Esophagus squamous epithelium (tissue), 5 donors: ENCODE data around the gene LPP. TPM values are rescaled to one million over a fixed set of nuclear protein-coding genes. Genes with fewer than 3 reads are reported as not detected.

Source experiments
- DNase-seq: peaks from one replicate; lab custom pipeline; 2025; lab: John Stamatoyannopoulos, UW
- H3K27ac ChIP-seq, 4 donors: fragments of 200-600 bp; sonication (generic); one replicate each; pipeline ENCODE4 v1.5.1; 2016 to 2019; ENCODE audit warnings: mild to moderate bottlenecking in 1 of 4
- H3K27me3 ChIP-seq, 4 donors: fragments of 200-600 bp; sonication (generic); 1 replicate in 3 of 4; 2 replicates in 1 of 4; pipeline versions ENCODE4 v1.5.1 to v1.6.0; 2017 to 2021; ENCODE audit warnings: antibody characterized with exemption in 1 of 4
- H3K36me3 ChIP-seq, 3 donors: fragments of 200-600 bp; sonication (generic); one replicate each; pipeline ENCODE4 v1.5.1; 2016 to 2019
- H3K4me1 ChIP-seq, 3 donors: fragments of 200-600 bp; sonication (generic); one replicate each; pipeline ENCODE4 v1.5.1; 2017 to 2019
- H3K4me3 ChIP-seq, 4 donors: fragments of 200-600 bp; sonication (generic); 1 replicate in 3 of 4; 2 replicates in 1 of 4; pipeline ENCODE4 v1.5.1; 2016 to 2019; ENCODE audit warnings: mild to moderate bottlenecking in 2 of 4, moderate library complexity in 1 of 4
- H3K9me3 ChIP-seq, 3 donors: fragments of 200-600 bp; sonication (generic); one replicate each; pipeline ENCODE4 v1.5.1; 2016 to 2019
- POLR2A ChIP-seq, 4 donors: fragments of 450-650 bp; IDR thresholded peaks; one replicate each; pipeline ENCODE4 v1.6.1; 2017; ENCODE audit warnings: antibody characterized with exemption in 4 of 4, mild to moderate bottlenecking in 4 of 4, moderate library complexity in 3 of 4
- WGBS, 2 donors: methylation state at CpG; one replicate each; pipeline ENCODE4 v1.1.5; 2018; 5-methylcytosine and 5-hydroxymethylcytosine counted together
- intact Hi-C: fragments of 100-400 bp; cut with DNase I; formaldehyde crosslinking; loops from one replicate; pipeline ENCODE4 v1.15.0; 2022
- total RNA-seq, 4 donors: library from RNA; depleted of rRNA; stranded (reverse); fragments of >200 nt; gene quantifications; one replicate each; pipeline ENCODE4 v1.1.0, GENCODE V29; 2016
- TF ChIP-seq, protein P1 (sequence below), 6 experiments: fragments of 450-650 bp in 4 of 6; fragments of 200-600 bp in 2 of 6; sonication (generic) in 2 of 6; IDR thresholded peaks; one replicate each; pipeline ENCODE4 v1.5.1; 2016 to 2019; ENCODE audit warnings: antibody characterized with exemption in 6 of 6, mild to moderate bottlenecking in 4 of 6, moderate library complexity in 4 of 6
- donor health status: DM: yes; HTN: yes; CAD: no.

Gene LPP
- total RNA-seq, 4 donors from 2014 or later = 41.4 to 369 (median 97.3) TPM

DNA sequence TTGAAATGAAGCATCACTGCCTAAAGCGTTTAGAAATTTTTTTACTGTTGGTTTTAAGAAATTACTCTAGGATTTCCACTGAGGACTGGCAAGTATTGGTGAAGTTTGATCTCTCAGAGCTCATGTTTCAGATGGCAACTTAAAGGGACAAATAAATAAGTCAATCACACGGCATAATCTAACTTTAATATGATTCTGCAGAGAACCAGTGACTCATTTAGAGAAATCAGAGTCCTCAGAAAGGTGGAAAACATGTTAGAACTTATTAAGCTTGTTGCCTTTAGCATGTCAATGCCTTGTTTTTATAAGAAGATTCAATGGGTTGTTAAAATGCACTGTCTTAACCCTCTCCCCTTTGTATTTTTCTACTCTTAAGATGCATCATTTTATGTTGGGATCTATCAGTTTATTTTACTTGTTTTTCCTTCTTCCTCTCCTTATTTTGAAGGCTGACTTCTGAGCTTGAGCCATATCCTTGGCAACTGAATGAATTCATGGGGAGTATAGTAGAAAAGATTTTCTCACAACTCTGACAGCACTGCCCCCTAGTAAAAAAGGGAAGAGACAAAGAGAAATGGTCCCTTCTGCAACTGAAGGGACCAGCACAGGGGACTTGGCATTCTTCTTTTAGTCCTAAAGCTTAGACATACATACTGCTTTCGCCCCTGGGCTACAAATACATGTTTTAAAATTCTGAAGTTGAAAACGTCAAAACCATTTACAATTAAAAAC is 431.2 kb downstream of the LPP start:
- Histone ChIP-seq H3K4me3 (peak overlapping the region in 1 of 4 donors; percentile 16), H3K36me3 (no peaks in the 10 kb centered on the region), H3K27me3 (no peaks in the 10 kb centered on the region), H3K27ac (peak overlapping the region in 3 of 4 donors; percentile 20 to 68 (median 56)), H3K4me1 (peaks cover 10 to 43% (median 26%) of the 10 kb centered on the region in 3 donors), H3K9me3 (no peaks in the 10 kb centered on the region)
- 27 to 31% methylated on average over 4 of the region's 4 CpGs for WGBS, 2 donors
- DNase-seq = no peak
- TF ChIP-seq, protein P1, sequence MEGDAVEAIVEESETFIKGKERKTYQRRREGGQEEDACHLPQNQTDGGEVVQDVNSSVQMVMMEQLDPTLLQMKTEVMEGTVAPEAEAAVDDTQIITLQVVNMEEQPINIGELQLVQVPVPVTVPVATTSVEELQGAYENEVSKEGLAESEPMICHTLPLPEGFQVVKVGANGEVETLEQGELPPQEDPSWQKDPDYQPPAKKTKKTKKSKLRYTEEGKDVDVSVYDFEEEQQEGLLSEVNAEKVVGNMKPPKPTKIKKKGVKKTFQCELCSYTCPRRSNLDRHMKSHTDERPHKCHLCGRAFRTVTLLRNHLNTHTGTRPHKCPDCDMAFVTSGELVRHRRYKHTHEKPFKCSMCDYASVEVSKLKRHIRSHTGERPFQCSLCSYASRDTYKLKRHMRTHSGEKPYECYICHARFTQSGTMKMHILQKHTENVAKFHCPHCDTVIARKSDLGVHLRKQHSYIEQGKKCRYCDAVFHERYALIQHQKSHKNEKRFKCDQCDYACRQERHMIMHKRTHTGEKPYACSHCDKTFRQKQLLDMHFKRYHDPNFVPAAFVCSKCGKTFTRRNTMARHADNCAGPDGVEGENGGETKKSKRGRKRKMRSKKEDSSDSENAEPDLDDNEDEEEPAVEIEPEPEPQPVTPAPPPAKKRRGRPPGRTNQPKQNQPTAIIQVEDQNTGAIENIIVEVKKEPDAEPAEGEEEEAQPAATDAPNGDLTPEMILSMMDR (IDR thresholded peaks at IDR 0.05) = no peak
- TF ChIP-seq POLR2A (IDR thresholded peaks at IDR 0.05) = no peak
- intact Hi-C loops = no loop called here

DNA sequence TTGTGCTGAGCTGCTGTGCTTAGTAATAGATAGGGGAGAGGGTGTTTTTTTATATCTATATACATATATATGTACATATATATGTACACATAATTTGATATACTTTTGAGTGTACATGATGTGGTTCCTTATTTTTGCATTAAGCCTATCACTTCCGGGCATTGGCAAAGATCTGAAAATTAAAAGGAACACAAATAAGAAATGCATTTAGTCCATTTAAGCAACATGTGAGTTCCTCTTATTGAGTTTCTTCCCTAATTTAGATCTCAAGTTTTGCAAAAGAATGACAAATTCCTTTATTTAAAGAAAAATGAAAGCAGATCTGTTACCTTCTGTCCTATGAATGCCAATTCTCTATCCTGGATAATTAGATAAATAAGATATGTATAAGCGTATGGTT is 435.1 kb downstream of the LPP start:
- H3K4me3 ChIP-seq = no peak overlapping the region
- no peak for TF ChIP-seq POLR2A (IDR thresholded peaks at IDR 0.05)
- TF ChIP-seq, protein P1 (IDR thresholded peaks at IDR 0.05) = no peak

DNA sequence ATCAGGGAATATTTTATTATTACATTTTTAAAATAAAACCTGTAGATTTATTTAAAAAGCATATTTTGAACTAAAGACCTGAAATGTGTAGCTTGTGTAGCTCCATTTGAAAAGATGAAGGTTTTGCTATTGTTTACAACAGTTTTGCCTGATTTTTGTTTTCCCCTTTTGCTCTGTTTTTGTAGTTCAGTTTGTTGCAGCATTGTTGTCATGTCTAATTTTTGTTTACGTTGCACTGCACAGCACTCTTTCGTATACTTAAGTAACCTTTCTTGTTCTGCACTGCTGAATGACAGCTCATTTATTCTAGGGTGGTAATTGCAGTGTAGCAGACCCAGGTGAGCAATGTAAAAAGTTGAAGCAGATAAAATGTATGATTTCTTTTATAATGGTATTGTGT is 435.8 kb downstream of the LPP start:
- Histone ChIP-seq H3K4me1 (peaks cover 6 to 34% (median 16%) of the 10 kb centered on the region in 3 donors), H3K4me3 (no peak overlapping the region), H3K36me3 (no peaks in the 10 kb centered on the region), H3K9me3 (no peaks in the 10 kb centered on the region), H3K27me3 (no peaks in the 10 kb centered on the region), H3K27ac (no peak overlapping the region)
- DNase-seq = no peak
- intact Hi-C loops = no loop called here
- WGBS, 2 donors = 55 to 97% methylated on average over 2 of the region's 2 CpGs
- TF ChIP-seq, protein P1 (IDR thresholded peaks at IDR 0.05) = no peak
- no peak for TF ChIP-seq POLR2A (IDR thresholded peaks at IDR 0.05)

More for the DNA sequence above, 435.1 kb downstream of the LPP start:
- no peaks in the 10 kb centered on the region for H3K9me3 ChIP-seq
- peaks cover 7 to 34% (median 20%) of the 10 kb centered on the region in 3 donors for H3K4me1 ChIP-seq
- no peaks in the 10 kb centered on the region for H3K36me3 ChIP-seq
- no peak overlapping the region for H3K27ac ChIP-seq
- DNase-seq = no peak
- intact Hi-C loops = no loop called here
- H3K27me3 ChIP-seq = no peaks in the 10 kb centered on the region
- WGBS, 2 donors = 55 to 78% methylated on average over 2 of the region's 2 CpGs

DNA sequence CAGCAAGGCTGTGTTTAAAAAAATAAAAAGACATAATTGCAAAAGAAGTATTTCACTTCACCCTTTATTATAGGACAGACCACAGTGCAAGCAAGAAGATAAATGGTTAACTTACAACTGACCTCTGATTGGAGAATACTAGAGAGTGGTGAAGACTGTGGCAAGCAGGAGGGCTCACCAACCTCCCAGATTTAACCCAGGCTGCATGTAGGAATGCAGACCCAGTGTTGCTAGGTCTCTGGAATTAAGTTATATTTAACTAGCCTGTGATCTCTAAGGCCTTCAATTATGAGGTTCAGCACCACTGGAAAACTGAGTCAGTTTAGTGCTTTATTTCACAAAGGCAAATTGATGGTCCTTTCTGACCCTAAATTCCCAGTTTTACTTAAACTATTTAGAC is 436.6 kb downstream of the LPP start:
- Histone ChIP-seq H3K4me3 (no peak overlapping the region), H3K36me3 (no peaks in the 10 kb centered on the region), H3K27me3 (no peaks in the 10 kb centered on the region), H3K27ac (peak overlapping the region in 1 of 4 donors; percentile 11), H3K9me3 (no peaks in the 10 kb centered on the region), H3K4me1 (peaks cover 0 to 31% (median 9%) of the 10 kb centered on the region in 3 donors)
- no peak for DNase-seq
- no peak for TF ChIP-seq POLR2A (IDR thresholded peaks at IDR 0.05)
- TF ChIP-seq, protein P1 (IDR thresholded peaks at IDR 0.05) = no peak
- intact Hi-C loops = no loop called here

DNA sequence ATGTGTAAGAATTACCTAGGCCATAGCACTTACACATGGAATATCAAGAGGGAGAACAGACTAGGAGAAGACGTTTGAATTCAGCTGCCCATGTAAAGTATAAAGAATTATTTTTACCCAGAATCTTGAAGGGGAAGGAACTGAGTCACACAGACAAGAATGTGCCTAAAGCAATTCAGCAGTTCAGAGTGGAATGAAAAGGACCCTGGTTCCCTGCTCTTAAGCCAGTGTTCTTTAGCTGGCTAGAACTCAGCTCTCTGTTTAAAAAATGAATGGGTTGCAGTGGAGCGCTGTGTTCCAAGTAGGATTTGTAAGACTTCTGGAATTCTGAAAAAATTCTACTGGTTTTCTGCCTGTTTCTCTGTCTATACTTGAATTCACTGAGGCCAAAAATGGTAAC is 440.2 kb downstream of the LPP start:
- Histone ChIP-seq H3K27me3 (no peaks in the 10 kb centered on the region), H3K27ac (peak overlapping the region in 3 of 4 donors; percentile 29 to 64 (median 56)), H3K4me1 (peaks cover 0 to 30% (median 9%) of the 10 kb centered on the region in 3 donors), H3K9me3 (no peaks in the 10 kb centered on the region), H3K4me3 (no peak overlapping the region), H3K36me3 (no peaks in the 10 kb centered on the region)
- TF ChIP-seq, protein P1 (IDR thresholded peaks at IDR 0.05) = no peak
- no peak for TF ChIP-seq POLR2A (IDR thresholded peaks at IDR 0.05)
- no peak for DNase-seq
- intact Hi-C loops = no loop called here
- 22 to 47% methylated on average over 2 of the region's 2 CpGs for WGBS, 2 donors
